Epithelial cell of proximal tubule (primary cell): ENCODE measurements around the gene GINS2. TPM values are rescaled to one million over a fixed set of nuclear protein-coding genes. Genes with fewer than 3 reads are reported as not detected.

Experiments
- DNase-seq: peaks from one replicate; pipeline ENCODE4 v3.0.0-alpha.2; 2011; ENCODE audit warnings: low read depth
- H3K4me3 ChIP-seq: 2 replicates; pipeline ENCODE4 v1.5.1; 2011; ENCODE audit warnings: low read depth, mild to moderate bottlenecking, low read length
- CTCF ChIP-seq: conservative IDR thresholded peaks from 2 replicates; pipeline ENCODE4 v1.5.1; 2012; ENCODE audit warnings: low read depth, mild to moderate bottlenecking, low read length
- total RNA-seq: library from RNA; depleted of rRNA; stranded (reverse); fragments of >200 nt; gene quantifications from 2 replicates; pipeline ENCODE4 v1.2.3, GENCODE V29; 2015

Gene GINS2
- total RNA-seq, 1 donor from 2014 or later, result 40.2 TPM

GRCh38 chr16:85628265-85628556 lies 60.5 kb downstream of the GINS2 start:
- H3K4me3 ChIP-seq, result no peak overlapping the region
- TF ChIP-seq CTCF, result no peak
- DNase-seq, result no peak

- no peak for DNase-seq
- no peak overlapping the region for H3K4me3 ChIP-seq
- no peak for TF ChIP-seq CTCF
These were observed 61.1 kb downstream of the GINS2 start for GRCh38 chr16:85627526-85628264.

GRCh38 chr16:85627089-85627488 lies 61.7 kb downstream of the GINS2 start:
- DNase-seq, result no peak
- no peak overlapping the region for H3K4me3 ChIP-seq
- no peak for TF ChIP-seq CTCF

Other genes starting within 250 kb of the GINS2 start
- gene GSE1, start 75.6 kb downstream of the GINS2 start, total RNA-seq, result 19.4 and 41.9 TPM in 2 replicates
- gene C16orf74, start 62.1 kb upstream of the GINS2 start, total RNA-seq, result 8.2 and 12.2 TPM in 2 replicates
- 45.9 and 62.9 TPM in 2 replicates for gene EMC8, start 110.6 kb upstream of the GINS2 start, total RNA-seq
- 620 and 824 TPM in 2 replicates for gene COX4I1, start 110.7 kb upstream of the GINS2 start, total RNA-seq
- gene IRF8, start 210.2 kb upstream of the GINS2 start, total RNA-seq, result 0.17 and 2.2 TPM in 2 replicates